ENCODE results near the gene C2orf76. TPM values are rescaled to one million over a fixed set of nuclear protein-coding genes. Genes with fewer than 3 reads are reported as not detected.

The C2orf76 gene
- total RNA-seq, 1 experiment from 2014 or later, result 5.7 TPM

- Histone ChIP-seq H3K27ac (ENCODE audit: insufficient read length, low read depth, low read length) (no peak overlapping the region), H3K9ac (ENCODE audit: extremely low read depth, insufficient read length, low read length) (no peak overlapping the region), H2BK120ac (ENCODE audit: low read depth, low read length, poor library complexity, severe bottlenecking) (no peak overlapping the region), H3K56ac (ENCODE audit: insufficient read length, low read depth, low read length) (no peak overlapping the region), H3K23ac (ENCODE audit: insufficient read length, low read depth, low read length) (no peak overlapping the region), H3K79me1 (ENCODE audit: insufficient read depth, low read depth, low read length, poor library complexity, severe bottlenecking) (no peaks in the 10 kb centered on the region), H2BK12ac (ENCODE audit: insufficient read length, low read depth, low read length) (no peak overlapping the region), H3K14ac (ENCODE audit: insufficient read depth, low read length) (peak overlapping the region; percentile 8; the same call in 1 of the 2 replicates), H3K23me2 (ENCODE audit: insufficient read length, low read depth, low read length, poor library complexity, severe bottlenecking) (no peaks in the 10 kb centered on the region), H3K4me2 (ENCODE audit: insufficient read depth, insufficient read length, low read length) (no peak overlapping the region), H3T11ph (ENCODE audit: low read length) (no peak overlapping the region), H3K9me3 (ENCODE audit: control insufficient read depth, low read depth, low read length) (no peaks in the 10 kb centered on the region), H4K91ac (ENCODE audit: insufficient read length, low read depth, low read length) (no peak overlapping the region), H3K4me1 (ENCODE audit: insufficient read depth, low read length) (no peaks in the 10 kb centered on the region; the same call in 1 of the 2 replicates), H3K18ac (ENCODE audit: insufficient read length, low read depth, low read length) (no peak overlapping the region), H3K27me3 (ENCODE audit: insufficient read depth, low read length) (no peaks in the 10 kb centered on the region), H2BK5ac (ENCODE audit: insufficient read length, low read length) (no peak overlapping the region), H3K4ac (ENCODE audit: low read depth, low read length) (no peak overlapping the region), H4K5ac (ENCODE audit: insufficient read length, low read depth, low read length) (no peak overlapping the region), H3K79me2 (ENCODE audit: insufficient read depth, low read length) (no peaks in the 10 kb centered on the region), H2AK5ac (ENCODE audit: insufficient read length, low read length) (no peak overlapping the region), H4K8ac (replicated peaks; ENCODE audit: insufficient read length, low read depth, low read length) (no peak overlapping the region), H4K20me1 (ENCODE audit: control insufficient read depth, insufficient read depth, insufficient read length) (no peaks in the 10 kb centered on the region), H2BK20ac (ENCODE audit: low read depth, low read length, poor library complexity, severe bottlenecking) (no peak overlapping the region), H2AFZ (ENCODE audit: low read length) (no peak overlapping the region), H2BK15ac (ENCODE audit: low read depth, low read length) (no peak overlapping the region)
- TF ChIP-seq CTCF (conservative IDR thresholded peaks at IDR 0.05), result no peak
- no peaks in the 10 kb centered on the region for H3K9me3 Mint-ChIP-seq
- WGBS (ENCODE audit: extremely low coverage, insufficient read length, low lambda C conversion rate), result no CpG with 5 or more reads among the region's 23 CpGs
- peaks cover 0 to 11% (median 4%) of the 10 kb centered on the region in 3 experiments; a peak in 6 of 7 replicates for H3K36me3 Mint-ChIP-seq (ENCODE audit: insufficient read depth in 1 of 3, low read depth in 3 of 3)
- H3K27me3 Mint-ChIP-seq (ENCODE audit: low read depth), result no peaks in the 10 kb centered on the region
- peak; percentile 25 for DNase-seq
- no peak overlapping the region for H3K4me3 Mint-ChIP-seq
- no peak overlapping the region for H3K27ac Mint-ChIP-seq
- peaks cover 40 to 49% of the 10 kb centered on the region in 2 experiments for H3K4me1 Mint-ChIP-seq
Measured at GRCh38 chr2:119263025-119263424, 103.6 kb downstream of the C2orf76 start.

All from H9 (cell line).